ENCODE measurements around the gene HPDL. TPM values are rescaled to one million over a fixed set of nuclear protein-coding genes. Genes with fewer than 3 reads are reported as not detected.
"Not testable (repeated sequence)": the region's sequence is repeated elsewhere in the genome, so short reads cannot be mapped to it uniquely, and the experiment has no call there.

Gene HPDL
- total RNA-seq: 0.30 and 0.52 TPM in 2 replicates

- peak; percentile 16 for DNase-seq (ENCODE audit: low read depth)
These were observed at the start of gene HPDL for GRCh38 chr1:45326627-45327623. Gene HPDL, plus strand, starts transcription at chr1:45326895. Its CDS starts 254 bp downstream, at chr1:45327149.

DNA sequence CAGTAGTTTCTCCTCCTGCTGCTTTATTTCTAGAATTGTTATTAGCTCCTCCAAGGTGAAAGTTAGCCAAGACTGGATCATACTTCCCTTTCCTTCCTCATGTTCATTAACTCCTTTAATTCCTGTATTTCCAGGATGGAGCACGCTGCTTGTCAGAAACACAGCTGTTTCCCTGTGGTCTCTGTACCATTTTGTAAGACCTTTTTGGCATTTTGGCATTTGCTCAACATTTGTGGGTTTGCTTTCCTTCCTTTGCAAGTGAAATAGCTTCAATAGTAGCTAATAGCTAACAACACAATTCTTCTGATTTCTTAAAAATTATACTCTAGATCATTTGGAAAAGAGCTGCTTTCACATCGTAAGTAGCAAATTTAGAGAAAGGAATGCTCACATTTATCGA, 44.3 kb upstream of the HPDL start:
- DNase-seq (ENCODE audit: low read depth): no peak

GRCh38 chr1:45284858-45285257, 41.8 kb upstream of the HPDL start:
- DNase-seq (ENCODE audit: low read depth): not testable (repeated sequence)

GRCh38 chr1:45286521-45286920, 40.2 kb upstream of the HPDL start:
- not testable (repeated sequence) for DNase-seq (ENCODE audit: low read depth)

DNA sequence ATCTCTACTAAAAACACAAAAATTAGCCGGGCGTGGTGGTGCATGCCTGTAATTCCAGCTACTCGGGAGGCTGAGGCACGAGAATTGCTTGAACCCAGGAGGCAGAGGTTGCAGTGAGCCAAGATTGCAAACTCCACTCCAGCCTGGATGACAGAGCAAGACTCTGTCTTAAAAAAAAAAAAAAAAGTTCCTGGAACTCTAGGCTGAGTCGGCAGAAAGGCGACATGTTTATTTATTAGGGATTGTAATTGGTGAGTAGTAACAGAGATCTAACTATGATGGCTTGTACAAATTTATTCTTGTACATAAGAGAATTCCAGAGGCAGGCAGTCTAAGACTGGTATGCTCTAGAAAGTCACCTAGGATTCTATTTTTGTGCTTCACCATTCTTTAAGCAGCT, 35.7 kb upstream of the HPDL start:
- DNase-seq (ENCODE audit: low read depth): not testable (repeated sequence)

DNA sequence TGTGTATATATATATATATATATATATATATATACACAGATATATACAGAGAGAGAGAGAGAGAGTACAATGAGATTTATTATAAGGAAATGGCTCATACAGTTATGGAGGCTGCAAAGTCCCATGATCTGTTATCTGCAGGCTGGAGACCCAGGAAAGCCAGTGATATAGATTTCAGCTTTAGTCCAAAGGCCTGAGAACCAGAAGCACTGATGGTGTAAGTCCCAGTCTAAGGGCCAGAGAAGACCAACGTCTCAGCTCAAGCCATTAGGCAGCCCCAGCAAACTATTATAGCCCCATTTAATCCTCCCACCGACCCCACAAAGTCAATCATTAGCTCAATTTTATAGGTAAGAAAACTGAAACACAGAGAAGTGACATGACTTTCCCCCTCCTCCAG, 35.0 kb upstream of the HPDL start:
- no peak for DNase-seq (ENCODE audit: low read depth)

- DNase-seq (ENCODE audit: low read depth): peak; percentile 47
These were observed 28.9 kb upstream of the HPDL start for GRCh38 chr1:45297666-45298356.

- no peak for DNase-seq (ENCODE audit: low read depth)
These were observed 27.4 kb upstream of the HPDL start for GRCh38 chr1:45299296-45299695.

DNA sequence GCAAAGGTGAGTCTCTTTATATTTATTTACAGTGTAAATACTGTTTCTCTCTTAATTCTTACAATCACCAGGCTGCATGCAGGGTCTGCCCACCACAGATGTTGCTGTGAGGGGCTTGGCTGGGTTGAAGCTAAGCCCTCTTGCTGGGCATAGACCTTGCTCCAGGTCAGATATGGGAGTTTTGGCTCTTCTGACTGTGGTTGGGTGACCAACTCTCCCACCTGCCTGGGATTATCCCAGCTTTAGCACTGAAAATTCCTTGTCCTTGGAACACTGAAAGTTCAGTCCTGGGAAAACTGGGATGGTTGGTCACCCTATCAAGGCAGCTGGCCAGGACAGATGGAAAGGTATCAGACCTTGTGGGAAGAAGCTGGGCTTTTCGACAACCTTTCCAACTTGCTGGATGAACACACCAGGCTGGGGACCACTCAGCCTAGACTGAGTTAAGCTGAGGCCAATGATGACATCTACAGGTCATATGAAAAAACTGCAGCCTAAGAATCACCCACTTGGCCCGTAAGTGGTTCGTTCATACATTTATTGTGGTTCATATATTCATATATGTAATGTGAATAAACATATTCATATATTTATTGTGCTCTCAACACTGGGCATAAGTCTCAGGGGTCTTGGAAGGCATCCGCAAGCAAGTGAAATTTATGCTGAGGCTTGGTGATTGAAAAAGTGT, 26.6 kb upstream of the HPDL start:
- DNase-seq (ENCODE audit: low read depth): peak; percentile 69

- DNase-seq (ENCODE audit: low read depth): no peak
These were observed 26.1 kb upstream of the HPDL start for GRCh38 chr1:45300669-45300997.

GRCh38 chr1:45302505-45303150, 24.1 kb upstream of the HPDL start:
- DNase-seq (ENCODE audit: low read depth): no peak

DNA sequence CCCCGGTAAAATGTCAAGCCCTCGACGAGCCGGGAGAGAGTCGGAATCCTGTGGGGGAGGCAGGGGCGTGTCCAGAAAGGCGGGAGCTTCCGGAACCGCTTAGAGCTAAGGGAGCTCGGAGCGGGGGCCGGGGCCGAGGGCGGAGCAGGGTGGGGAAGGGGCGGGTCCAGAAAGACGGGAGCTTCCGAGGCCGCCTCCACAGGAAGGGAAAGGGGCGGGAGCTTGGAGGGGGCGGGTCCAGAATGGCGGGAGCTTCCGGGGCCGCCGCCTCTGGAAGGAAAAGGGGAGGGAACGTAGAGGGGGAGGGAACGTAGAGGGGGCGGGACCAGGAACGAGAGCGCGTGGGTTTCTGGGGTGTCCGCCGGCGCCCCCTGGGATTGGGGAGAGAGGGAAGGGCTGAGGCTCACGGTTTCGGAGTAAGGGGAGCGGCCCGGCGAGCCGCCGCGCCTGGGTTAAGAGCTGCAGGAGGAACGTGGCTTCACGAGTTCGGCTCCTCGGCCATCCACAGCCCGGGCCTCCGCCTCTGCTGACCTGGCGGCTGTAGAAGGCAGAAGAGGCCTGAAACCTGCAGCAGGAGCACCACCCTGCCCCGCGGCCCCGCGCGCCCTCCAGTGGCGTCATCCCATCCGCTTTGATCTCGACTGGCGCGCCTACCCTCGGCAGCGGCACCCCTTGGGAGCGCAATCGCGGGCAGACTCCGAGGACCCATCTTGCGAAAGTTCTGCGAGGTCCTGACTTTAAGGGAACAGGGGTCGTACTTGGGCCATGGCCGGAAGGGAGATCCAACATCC, 23.0 kb upstream of the HPDL start:
- peak; percentile 89 for DNase-seq (ENCODE audit: low read depth)

DNA sequence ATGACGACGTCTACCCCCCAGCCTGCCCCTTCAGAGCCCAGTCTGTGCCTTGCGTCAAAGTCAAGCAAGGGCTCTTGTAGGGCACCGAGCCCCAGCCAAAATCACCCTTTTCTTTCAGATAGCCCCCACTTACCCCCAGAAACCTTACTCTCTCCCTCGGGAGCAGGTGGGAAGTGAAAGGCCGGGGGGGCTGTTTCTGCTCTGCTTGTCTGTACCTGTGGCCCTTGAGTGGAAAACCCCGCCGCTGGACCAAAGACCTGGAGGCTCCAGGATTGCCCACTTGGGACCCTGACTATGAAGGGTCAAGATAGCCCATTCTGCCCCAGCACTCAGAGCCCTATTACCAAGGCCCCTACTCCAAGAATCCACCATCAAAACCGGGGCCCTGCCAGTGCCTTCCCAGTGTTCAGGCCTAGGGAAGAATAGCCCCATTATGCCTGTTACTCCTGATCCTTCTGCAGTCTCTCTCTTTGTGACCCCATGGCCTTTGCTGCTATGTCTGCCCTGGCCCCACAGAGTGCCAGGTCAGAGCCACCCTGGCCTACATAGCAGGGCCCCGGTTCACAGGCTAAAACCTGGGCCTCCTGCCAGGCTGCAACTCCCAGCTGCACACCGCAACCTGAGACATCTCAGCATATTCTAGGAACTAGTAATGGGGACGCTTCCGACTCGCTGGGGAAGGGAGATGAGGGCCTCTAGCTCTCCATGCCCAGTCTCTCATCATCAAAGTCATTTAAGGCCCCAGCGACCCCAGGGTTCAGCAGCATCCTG, 22.2 kb upstream of the HPDL start:
- DNase-seq (ENCODE audit: low read depth): peak; percentile 36

GRCh38 chr1:45305231-45305630, 21.5 kb upstream of the HPDL start:
- no peak for DNase-seq (ENCODE audit: low read depth)

- no peak for DNase-seq (ENCODE audit: low read depth)
These were observed 20.4 kb upstream of the HPDL start for GRCh38 chr1:45306319-45306718.

DNA sequence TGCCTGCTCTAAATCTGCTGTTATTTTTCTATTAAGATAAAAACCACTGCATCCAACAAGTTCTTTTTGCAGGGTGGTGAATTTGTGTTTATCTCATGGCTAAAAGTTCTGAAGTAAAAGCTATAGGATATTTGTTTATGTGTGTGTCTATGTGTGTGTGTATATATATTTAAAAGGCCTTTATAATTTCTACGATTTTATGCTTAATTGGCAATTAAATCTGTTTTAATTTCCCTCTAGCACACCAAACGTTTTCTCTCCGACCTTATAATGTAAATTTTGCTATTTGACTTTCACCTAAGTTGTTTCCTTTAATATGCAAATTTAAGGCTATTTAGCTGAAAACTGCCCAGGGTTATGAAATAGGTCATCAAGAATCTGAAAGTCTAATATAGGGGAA, 19.8 kb upstream of the HPDL start:
- no peak for DNase-seq (ENCODE audit: low read depth)

DNA sequence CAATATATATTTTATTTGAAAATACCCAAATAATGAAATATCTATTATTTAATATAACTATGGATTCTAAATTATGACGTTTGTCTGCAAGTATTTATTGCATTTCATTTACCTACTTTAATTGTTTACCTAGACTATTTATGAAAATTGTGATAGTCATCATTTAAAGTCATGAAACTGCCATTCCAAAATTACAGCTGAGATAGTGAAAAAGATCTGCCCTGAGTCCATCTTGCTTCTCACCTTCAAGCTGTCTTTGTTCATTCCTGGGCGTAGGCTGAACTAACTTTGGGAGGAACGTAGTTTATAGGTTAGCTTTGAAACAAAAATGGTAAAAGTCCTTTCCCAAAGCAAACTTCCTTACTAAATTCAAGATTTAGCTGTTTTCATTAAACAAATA, 12.4 kb upstream of the HPDL start:
- DNase-seq (ENCODE audit: low read depth): no peak

DNA sequence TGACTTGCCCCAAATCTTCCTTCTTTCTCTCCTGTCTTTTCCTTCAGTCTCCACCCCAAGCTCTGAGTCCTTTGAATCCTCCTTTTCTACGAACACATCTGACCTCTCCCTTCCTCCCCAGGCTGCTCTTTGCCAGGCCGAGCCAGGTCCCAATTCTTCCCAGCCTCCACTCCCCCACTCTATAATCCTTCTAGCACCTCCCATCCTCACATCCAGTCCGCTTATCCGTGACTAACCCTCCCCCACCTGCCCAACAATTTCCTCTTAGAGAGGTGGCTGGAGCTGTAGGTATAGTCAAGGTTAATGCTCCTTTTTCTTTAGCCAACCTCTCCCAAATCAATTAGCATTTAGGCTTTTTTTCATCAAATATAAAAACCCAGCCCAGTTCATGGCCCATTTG, 9.5 kb upstream of the HPDL start:
- no peak for DNase-seq (ENCODE audit: low read depth)

DNA sequence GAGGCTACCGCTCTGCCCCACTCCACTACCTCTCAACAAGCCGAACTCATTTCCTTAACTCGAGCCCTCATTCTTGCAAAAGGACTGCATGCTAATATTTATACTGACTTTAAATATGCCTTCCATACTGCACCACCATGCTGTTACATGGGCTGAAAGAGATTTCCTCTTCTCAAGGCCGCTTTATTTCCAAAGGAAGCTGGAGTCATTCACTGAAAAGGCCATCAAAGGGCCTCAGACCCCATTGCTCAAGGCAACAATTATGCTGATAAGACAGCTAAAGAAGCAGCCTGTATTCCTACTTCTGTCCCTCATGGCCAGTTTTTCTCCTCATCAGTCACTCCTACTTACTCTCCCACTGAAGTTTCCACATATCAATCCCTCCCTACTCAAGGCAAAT, 6.9 kb upstream of the HPDL start:
- no peak for DNase-seq (ENCODE audit: low read depth)

GRCh38 chr1:45321444-45321843, 5.3 kb upstream of the HPDL start:
- DNase-seq (ENCODE audit: low read depth): no peak
